Right hindlimb (tissue), 1 donor: Measurements from ENCODE around the gene ALK.

ENCODE experiments used
- DNase-seq: peaks from one replicate; pipeline ENCODE4 v3.0.0-alpha.2; 2018

The ALK gene

DNA sequence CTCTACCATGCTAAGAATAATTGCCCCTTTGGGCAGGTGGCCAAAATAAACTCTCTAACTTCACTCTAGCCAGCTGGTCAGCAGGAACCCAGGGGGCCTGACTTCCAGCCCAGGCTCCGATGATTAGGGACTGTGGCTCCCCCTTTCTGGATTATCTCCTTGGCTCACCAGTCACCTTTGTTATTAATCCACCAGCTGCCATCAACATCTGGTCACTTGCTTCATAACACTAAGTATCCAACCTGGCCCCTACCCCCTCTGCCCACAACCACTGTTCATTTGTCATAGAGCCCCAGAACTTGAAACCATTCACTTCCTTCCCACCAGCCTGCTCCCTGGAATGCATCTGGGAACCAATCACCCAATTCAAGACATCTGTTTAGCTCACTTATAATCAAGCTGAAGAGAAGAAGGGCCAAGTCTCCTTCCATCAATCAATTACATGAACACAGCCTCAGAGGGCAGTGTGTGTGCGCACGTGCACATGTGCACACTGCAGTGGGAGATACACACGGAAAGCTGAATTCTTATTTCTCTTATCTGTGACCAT is 215.1 kb downstream of the ALK start:
- no peak for DNase-seq

DNA sequence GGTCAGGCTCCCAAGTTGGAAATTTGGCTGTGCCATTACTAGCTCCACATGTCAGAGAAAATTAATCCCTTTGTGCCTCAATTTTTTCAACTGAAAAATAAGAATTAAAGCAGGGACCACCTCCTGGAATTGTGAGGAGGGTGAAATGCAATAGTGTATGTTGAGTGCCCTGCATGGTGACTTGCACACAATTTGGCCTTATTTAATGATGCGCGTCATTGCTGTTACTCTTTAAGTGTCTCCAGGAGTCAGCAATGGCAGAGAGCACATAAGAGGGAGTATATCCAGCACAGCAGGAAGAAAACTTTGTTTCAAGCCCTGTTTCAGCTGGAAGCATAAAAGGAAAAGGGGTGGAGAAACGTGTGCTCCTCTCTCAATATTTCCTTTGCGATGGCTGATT is 215.8 kb downstream of the ALK start:
- no peak for DNase-seq

DNA sequence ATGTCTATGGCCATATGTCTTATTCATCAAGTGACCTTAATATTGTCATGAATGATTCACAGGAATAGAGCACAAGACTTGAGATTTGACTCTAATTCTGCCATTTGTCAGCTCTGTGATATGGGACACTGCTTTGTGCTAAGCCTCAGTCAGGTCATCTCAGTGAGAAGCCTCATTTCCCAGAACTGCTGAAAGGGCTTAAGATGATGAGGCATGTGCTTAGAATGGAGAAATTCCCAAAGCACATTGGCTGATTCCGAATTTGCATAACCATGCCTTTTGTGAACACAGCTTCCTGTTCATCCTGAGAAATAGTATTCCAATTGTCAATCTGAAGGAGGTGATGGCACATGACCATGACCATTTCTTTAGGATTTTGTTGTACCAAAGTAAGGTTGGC is 218.1 kb downstream of the ALK start:
- DNase-seq, result no peak

DNA sequence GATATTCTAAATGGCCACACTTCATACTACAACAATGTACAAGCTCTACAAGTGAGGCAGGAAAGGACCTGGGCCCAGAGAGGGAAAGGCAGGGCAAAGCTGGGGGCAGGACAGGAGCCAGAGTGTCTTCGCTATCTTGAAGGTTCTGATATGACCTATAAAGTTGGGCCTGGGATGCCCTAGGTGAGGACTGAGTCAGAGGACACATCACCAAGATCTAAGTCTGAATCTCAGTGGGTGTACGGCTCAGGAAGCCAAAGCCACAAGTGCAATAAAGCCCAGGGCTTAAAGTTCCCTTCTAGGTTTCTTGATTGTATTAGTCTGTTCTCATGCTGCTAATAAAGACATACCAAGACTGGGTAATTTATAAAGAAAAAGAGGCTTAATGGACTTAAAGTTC is 219.1 kb downstream of the ALK start:
- DNase-seq, result no peak

DNA sequence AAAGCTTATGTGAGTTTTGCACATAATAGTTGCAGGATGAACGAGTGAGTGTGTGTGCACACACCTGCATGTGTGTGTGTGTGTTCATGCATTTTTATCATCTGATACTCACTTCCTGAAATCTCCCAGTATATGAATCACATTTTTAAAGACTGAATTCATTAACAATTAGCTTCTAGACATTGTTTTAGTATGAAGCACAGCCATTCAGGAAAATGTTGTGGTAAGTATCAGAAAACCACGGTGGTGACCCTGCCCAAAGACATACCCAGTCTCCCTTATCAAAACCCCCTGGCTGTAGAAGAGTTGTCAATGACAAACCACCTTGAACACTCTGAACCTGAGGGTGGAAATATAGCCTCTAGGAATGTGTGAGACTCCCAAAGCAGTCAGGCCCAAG is 220.8 kb downstream of the ALK start:
- DNase-seq, result no peak

DNA sequence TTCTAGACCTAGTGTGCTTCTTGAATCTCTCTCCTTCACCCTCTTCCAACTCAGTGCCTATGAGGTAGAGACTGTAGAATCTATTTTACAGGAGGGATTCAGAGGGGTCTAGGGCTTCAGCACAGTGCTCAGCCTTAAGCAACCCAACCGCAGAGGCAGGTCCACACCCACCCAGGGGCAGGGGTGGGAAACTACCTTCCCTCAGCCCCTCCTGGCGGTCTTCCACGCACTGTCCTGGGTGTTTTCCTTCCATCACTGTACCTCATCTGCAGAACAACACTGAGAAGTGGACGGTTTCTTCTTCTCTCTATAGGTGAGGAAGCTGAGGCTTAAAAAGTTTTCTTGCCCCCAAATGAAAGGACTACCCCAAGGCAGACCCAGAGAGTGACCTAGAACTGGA is 222.3 kb downstream of the ALK start:
- no peak for DNase-seq

DNA sequence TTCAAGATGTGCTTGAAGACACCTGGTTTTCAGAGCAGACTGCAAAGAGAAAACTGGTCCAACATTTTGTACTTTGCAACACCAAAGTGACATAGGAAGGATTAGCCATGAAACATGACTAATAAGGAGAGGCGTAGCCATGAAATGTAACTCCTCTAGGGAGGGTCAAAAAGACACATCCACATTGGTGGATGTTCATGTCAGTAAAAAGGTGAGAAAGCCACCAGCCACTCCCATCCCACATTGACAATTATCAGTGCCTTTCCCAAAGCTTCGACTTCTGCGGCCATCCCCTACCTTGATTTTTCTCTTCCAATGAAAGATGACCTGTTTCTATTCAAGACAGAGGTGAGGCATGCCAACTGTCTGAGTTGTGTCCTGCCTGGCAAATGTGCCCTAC is 223.2 kb downstream of the ALK start:
- DNase-seq, result no peak

DNA sequence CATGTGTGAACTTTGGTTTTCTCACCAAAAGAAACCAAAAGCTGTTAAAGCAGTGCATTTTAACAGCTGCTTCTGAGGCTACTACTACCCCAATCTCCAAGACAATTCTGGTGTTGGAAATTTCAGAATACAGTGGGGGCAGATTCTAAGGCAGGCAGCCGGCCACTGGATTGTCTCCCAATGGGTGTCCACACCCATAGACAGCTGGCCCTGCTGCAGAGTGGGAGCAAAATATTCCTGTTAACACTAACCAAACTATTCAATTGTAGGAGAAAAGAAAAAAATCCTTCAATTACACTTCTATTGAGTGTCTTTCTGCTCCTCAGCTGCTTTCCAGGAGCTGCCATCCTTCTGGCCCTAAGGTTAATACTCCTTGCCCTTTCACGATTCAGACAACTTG is 223.7 kb downstream of the ALK start:
- DNase-seq, result peak; percentile 65

DNA sequence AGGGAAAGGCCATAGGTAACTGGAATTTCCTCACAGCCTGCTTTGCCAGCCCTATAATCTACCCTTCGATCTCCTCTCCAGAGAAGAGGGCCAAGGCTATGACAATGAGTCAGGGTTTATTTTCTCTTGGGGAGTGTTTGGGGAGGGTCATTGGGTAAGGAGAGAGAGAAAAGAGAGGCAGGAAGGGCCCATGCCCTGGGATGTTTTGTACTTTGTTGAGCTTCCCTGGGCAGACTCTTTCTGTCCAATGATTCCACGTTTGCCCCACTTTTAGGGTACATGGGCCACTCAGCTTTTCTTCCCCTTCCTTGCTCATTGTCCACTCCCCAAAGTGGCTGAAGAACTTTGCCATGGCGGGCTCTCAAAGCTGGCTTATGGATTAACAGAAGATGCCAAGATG is 224.2 kb downstream of the ALK start:
- DNase-seq, result no peak

DNA sequence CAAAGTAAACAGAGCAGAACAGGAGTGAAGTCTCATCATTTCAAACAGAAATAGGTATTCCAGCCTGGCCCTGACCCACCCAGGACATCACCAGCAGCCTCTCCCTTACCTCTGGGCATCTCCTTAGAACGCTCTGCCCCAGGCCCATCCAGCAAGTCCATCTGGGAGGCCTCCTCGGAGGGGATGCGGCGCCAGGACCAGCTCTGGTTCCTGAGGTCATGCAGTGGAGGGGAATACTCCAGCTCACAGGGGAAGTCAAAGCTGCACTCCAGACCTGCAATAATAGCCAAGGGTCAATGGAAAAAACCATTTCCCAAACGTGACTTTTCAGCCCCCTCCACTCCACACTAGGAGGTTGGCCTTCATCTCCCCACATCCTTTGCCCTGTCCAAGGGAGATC is 226.6 kb downstream of the ALK start:
- no peak for DNase-seq

DNA sequence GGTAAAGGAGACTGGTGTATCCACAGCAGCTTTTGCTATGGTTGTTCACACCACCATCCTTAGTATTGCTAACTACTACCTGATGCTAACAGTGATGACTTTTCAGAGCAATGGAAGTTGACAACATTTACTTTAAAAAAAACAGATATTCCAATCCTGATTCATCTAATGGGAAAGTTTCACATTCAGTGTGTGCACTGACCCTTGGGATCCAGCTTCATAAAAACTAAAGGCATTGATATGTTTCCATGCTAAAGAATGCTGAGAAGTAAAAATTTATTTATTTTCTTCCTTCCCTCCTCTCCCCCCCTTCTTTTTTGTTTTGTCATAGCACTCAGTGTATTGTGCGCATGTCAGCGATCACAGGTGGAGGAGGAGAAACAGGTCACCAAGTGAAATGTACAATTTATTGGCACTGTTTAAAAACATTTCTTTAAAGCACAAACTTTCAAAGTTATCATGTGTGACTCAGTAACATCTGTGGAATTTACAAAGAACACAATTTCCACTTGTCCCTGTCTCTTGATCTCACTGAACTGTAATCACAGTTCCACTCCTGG is 229.9 kb downstream of the ALK start:
- DNase-seq, result no peak

DNA sequence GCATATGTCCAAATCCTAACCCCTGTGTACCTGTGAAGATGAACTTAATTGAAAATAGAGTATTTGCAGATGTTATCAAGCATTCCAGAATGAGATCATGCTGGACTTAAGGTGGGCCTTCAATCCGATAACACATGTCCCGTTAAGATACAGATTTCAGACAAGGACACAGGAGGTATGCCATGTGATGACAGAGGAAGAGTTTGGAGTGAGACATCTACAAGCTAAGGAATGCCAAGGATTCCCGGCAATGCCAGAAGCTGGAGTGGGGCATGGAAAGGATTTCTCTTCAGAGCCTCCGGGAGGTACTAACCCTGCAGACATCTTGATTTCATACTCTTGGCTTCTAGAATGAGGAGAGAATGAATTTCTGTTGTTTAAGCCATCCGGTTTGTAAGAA is 231.7 kb downstream of the ALK start:
- no peak for DNase-seq

DNA sequence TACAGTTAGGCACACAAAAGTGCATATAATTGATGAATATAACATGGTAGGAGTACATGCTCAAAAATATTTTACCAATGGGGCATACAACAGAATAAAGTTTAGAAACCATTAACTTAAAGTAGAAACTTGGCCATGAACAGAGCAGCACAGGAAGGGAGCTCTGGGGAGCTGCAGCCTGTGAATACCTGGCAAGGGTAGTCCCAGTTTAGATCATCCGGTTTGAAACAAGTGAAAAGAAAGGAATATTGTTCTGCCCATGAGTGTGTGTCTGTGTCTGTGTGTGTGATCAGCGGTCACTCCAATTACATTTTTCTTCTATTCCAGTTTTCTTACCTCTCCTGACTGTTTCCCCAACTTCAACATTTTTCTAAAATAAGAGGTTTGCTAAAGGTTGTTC is 233.0 kb downstream of the ALK start:
- no peak for DNase-seq

DNA sequence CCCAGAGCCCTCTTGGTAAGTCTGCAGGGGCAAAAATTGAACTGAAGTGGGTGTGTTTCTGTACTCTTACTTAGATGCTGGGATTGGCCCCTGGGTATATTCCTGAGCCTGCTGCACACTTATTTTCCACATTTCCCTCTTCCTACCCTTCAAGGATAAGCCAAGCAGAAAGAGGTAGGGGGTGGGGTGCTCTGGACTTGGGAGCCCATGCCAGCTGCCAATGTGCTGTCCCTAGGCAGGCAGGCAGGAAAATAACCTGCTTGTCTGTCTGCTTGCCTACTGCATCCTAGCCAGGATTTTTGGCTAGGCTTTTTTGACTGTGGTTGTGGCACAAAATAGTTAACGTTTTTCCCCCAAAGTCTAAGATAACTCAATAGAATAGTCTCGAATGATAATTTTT is 234.3 kb downstream of the ALK start:
- DNase-seq, result no peak

DNA sequence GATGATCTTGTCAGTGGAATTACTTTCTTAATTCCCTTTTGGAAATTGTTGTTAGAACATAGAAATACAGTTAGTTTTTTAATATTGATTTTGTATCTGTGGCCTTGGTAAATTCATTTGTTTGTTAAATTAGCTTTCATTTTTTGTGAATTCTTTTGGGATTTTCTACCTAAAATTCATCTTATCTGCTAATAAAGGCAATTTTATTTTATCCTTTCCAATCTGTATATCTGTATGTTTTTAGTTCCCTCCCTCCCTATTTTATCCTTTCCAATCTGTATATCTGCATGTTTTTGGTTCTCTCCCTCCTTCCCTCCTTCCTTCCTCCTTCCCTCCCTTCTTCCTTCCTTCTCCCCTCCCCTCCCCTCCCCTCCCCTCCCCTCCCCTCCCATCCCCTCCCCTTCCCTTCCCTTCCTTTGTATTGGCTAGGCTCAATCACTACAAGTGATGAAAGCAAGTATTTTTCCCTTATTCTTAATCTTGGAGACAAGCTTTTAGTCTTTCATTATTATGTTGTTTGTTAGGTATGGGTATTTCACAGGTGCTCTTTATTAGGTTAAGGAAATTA is 244.4 kb downstream of the ALK start:
- DNase-seq, result no peak

DNA sequence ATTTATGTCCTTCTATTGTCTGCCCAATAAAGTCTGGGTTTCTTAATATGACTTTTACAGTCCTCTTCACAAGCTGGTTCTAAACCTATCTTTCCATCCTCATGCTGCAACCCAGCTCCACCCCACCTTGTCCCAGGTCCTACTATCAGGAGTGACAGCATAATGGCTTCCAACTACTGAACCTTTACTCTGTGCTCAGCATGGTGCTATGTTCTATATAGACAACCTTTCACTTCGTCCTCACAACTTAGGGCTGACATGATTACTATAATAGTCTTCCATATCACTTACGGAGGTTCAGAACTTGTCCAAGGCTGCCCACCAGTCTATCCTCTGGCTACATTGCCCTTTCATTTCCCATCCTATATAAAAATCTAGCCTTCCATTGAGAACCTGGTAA is 256.8 kb downstream of the ALK start:
- DNase-seq, result no peak

DNA sequence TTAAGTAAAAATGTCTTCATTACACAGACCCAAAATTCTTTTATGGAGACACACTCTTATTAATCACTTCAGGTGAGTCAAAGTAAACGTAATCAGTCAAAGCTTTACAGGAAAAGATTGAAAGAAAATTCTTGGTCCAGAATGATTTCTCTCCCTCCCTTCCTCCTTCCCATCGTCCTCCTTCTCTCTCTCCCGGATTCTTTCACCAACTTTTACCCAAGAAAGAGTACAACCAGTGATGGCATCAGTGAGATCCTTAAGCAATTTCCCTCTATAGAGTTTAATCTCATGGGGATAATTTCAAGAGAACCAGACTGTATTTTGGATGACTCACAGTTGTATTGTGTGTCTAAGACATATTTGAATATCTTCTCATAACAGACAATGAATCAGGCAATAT is 258.1 kb downstream of the ALK start:
- no peak for DNase-seq

DNA sequence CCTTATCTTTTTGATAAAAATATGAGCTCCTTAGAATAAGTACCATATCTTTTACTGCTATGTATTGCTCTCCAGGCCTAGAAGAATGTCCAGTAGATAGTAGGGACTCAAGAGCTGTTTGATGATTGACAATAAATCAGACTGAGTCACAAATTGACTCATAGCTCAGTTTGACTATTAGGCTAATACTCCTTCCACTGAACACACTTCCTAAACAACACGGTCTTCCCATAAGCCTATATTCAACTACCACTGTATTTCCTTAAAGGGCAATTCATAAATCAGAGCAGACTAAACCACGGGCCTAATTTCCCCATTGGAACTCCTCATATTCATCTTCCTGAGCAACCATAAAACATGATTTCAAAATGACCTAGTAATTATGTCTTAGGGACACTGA is 258.5 kb downstream of the ALK start:
- DNase-seq, result no peak

DNA sequence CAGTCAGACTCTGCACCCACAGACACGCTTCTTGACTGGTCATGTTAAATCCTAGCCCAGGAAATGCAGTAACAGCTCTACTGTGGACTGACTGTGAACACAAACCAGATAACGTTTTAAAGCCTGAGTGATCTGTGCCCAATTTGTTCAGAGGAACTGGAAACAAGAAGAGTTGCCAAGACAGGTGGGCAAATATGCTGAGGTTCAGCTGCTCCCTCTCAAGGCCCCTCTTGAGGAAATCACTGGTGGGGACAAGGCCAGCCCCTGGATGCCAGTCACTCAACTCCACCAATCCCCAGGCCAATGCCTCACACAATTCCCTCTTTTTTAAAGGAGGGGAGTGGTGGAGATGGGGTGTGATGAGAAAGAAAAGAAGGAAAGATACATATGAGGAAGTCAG is 261.2 kb downstream of the ALK start:
- DNase-seq, result no peak

DNA sequence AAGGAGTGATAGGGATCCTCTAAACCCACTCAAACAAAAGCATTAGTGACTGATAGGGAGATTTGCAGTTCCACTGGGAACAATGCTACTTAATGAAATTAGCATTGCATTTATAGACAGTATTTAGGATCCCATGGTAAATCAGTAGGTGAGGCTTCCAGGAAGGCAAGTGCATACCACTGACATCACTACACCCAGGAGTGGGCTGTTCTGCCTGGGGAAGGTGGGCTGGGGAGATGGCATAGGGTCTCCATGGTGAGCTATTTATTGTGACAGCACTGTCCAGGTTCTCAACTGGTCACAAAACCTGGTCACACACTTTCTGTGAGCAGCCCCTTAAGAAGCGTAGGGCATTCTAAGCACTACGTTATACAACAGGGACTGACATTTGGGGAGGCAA is 262.2 kb downstream of the ALK start:
- DNase-seq, result no peak

DNA sequence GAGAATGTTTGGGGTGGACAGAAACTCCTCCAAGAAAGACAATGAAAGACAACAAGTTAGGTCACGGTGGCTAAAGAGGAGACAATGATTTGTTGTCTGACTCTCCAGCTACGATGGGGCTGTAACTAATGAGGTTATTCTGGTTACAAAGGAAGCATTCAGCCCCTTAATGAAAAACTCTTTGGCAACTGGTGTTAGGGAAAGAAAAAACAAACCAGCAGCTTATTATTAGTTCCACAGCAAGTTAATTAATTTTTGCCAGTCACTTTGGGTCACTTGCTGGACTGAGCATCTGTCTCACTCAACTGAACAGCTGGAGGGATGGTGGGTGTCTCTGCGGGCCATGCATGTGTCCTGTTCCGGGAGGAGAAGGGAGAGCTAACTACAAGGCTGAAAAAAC is 263.7 kb downstream of the ALK start:
- DNase-seq, result peak; percentile 49

DNA sequence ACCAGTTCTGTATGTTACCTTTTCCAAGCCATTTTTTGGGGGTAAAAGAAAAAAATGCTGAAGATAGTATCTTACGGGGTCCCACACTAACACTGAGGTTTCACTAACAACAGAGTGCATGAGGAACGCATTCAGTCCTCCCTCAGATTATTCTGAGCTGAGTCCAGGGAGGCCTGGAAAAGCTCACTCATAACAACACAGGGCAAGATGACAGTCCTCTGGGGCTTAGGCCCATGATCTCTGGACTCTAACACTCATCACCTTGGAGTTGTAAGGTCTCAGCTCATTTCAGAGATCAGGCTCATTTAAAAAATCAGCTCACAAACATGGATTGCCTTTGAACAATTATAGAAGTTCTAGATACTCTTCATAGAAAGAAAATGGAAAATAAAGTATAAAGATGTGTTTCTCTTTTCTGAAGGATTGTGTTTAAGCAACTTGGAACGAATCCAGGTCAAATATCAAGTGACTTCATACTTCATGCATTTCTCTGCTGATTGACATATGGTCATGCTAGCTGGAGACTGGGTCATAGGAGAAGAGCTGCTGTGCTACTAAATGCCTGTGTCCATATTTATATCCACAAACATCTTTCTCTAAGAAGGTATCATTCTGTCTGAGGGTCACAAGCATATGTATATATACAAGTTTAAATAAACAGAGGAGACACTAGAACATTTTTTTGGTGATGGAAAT is 265.8 kb downstream of the ALK start:
- DNase-seq, result no peak

DNA sequence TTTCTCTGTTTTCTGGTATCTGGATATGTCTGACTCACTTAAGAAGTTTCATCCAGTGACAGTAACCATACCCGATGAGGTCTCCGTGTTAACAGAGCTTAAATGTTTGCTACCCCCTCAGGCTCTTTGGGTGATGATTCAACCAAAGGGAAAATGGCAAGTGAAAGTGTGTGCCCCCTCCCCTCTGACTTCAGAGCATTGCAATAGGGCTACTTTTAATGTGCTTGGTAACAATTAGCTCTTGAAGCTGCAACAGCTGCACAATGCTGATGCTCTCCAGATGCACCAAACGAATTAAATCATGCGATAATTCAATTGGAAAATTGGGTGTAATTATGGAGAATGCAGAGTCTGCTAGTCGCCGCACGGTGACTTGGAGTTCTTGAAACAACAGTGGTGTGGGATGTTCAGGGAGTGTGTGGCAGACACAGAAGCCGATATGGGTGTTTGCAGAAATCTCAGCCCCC is 270.7 kb downstream of the ALK start:
- DNase-seq, result no peak

DNA sequence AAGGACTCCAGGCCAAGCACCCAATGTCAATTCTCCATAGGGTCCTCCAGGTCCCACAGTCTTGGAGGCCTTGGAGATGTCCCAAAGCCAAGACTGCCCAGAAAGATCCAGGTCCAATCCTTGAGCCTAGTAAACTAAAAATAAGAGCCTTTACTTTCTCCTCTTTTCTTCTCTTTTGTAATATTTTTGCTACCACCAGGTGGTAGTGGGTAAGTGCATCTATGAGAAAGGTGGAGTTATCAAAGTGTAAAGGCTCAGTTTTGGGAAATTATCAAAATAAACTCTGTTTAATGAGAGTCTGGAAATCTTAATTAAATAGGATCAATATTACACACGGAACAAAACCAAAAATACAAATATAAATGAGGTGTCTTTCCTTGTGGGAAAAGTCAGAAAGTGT is 276.4 kb downstream of the ALK start:
- no peak for DNase-seq

DNA sequence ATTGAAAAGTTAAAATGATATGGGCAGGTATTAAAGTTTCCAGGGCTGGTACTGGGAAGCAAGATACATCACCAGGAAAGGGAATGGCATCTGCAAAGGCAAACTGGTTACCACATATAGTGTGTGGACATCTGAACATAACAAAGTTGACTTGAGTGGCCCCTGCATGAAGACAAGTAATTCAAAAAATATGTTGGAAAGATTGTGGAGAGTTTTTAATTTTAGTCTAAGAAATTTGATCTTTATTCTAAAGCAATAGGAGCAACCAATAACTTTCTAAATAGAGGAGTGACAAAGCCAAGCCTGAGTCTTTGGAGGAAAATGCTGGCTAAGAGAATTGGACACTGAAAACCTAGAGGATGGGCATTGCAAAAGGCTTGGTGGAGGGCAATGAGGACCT is 278.2 kb downstream of the ALK start:
- no peak for DNase-seq
